Measurements from ENCODE around the gene MEIS1. TPM values are rescaled to one million over a fixed set of nuclear protein-coding genes. Genes with fewer than 3 reads are reported as not detected.
"Not testable (repeated sequence)": the region's sequence is repeated elsewhere in the genome, so short reads cannot be mapped to it uniquely, and the experiment has no call there.

The MEIS1 gene
- total and polyA plus RNA-seq, 11 donors = 12.9 to 55.7 (median 41.8) TPM

DNA sequence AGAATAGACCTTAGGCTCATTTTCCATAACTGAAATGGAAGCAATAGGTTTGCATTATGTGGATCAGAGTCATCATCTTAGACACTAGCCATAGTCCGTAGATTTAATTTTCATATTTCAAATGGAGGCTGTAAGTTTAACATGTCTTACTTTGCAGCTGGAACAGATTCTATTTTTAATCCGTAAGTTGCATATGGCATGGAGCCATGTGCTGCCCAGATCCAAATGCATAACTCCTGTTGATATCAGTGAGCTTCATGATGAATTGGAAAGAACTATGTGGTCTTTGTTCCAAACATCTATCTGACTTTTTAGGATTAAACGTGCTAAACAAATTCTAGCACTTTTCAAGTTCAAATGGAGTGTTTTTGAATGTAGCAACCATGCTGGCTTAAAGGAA, 43.4 kb downstream of the MEIS1 start:
- peak in 2 of 4 donors; percentile 45 to 59 for ATAC-seq
- peak in 2 of 5 donors; percentile 42 to 47 for DNase-seq
- Histone ChIP-seq H3K4me3 (no peak overlapping the region), H3K27ac (peak overlapping the region in 11 of 12 donors; percentile 32 to 70 (median 56)), H3K4me1 (peaks cover 4 to 52% (median 31%) of the 10 kb centered on the region in 12 donors), H3K27me3 (no peaks in the 10 kb centered on the region), H3K9me3 (no peaks in the 10 kb centered on the region), H3K36me3 (peaks cover 0 to 14% (median 0%) of the 10 kb centered on the region in 9 donors)
- no peak for TF ChIP-seq POLR2A (IDR thresholded peaks at IDR 0.05)
- TF ChIP-seq CTCF (IDR thresholded peaks at IDR 0.05) = no peak
- WGBS, 4 donors = 29 to 38% (median 30%) methylated on average over 3 of the region's 3 CpGs
- intact Hi-C loops (cut with DNase I) = no loop called here

DNA sequence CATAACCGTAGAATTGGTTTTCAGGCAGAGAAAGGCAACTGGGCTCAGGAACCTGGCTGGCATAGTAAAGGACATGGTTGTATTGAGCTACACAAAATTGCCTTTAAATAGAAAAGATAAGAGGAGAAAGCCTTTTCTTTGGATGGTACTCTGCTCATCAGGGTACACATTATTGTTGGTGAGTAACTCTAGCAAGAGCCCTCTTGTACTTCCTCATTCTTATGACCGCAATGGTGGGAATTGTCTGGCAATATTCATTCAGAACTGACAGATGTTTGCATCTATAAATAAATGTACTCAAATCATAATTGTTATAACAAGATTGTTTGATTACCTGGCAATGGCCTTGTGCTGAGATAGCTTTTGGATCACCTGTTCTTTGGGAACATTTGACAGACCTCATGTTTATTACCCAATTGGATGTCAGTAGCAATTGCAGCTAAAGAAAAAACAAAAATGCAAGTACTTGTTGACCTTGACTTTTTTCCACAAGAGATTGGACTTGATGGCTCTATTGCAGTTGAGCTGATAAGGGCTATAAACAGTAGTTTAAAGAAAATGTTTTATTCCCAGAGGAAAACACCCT, 43.9 kb downstream of the MEIS1 start:
- no peaks in the 10 kb centered on the region for H3K27me3 ChIP-seq
- H3K4me1 ChIP-seq = peaks cover 4 to 52% (median 31%) of the 10 kb centered on the region in 12 donors
- intact Hi-C loops (cut with DNase I) = no loop called here
- 40 to 58% (median 47%) methylated on average over 2 of the region's 2 CpGs for WGBS, 4 donors
- peak overlapping the region in 11 of 12 donors; percentile 32 to 70 (median 52) for H3K27ac ChIP-seq
- H3K9me3 ChIP-seq = no peaks in the 10 kb centered on the region
- H3K4me3 ChIP-seq = no peak overlapping the region
- no peak for DNase-seq
- TF ChIP-seq POLR2A (IDR thresholded peaks at IDR 0.05) (no peak), CTCF (IDR thresholded peaks at IDR 0.05) (no peak)
- ATAC-seq = peak; percentile 25 to 75 (median 58)
- H3K36me3 ChIP-seq = peaks cover 0 to 10% (median 0%) of the 10 kb centered on the region in 9 donors

DNA sequence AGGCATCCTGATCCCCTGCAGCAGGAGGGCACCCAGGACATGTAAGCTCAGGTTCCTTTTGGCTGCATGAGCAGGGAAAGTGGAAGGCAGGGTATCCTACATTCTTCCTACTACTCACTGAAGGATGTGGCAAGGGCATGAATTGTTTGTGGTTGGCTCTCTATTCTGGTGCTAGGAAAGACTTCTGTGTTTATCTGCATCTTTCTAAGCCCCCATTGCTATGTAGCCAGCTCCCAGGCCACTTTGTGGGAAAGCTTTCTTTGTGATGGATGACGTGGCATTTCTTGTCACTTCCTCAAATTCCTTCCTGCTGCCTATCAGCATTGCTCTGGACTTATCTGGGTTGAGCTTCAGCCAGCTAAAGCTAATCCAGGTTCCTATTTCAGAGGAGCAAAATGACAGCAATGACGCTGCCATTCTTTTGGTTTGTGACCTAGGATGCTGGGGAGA, 46.2 kb downstream of the MEIS1 start:
- WGBS, 4 donors = 7 to 14% (median 12%) methylated on average over 2 of the region's 2 CpGs
- Histone ChIP-seq H3K4me1 (peaks cover 4 to 52% (median 29%) of the 10 kb centered on the region in 12 donors), H3K36me3 (peaks cover 0 to 4% (median 0%) of the 10 kb centered on the region in 9 donors), H3K27me3 (no peaks in the 10 kb centered on the region), H3K4me3 (no peak overlapping the region), H3K9me3 (no peaks in the 10 kb centered on the region), H3K27ac (peak overlapping the region in 11 of 12 donors; percentile 7 to 72 (median 56))
- DNase-seq (peak in 3 of 5 donors; percentile 23 to 51 (median 29)), ATAC-seq (peak; percentile 14 to 86 (median 82))
- TF ChIP-seq CTCF (IDR thresholded peaks at IDR 0.05) (no peak), POLR2A (IDR thresholded peaks at IDR 0.05) (no peak)
- intact Hi-C loops (cut with DNase I) = loop anchor here in 1 of 10 donors (5.0 kb wide), 1 partner anchor 44 kb away; the partner anchor contains the start of gene MEIS1

DNA sequence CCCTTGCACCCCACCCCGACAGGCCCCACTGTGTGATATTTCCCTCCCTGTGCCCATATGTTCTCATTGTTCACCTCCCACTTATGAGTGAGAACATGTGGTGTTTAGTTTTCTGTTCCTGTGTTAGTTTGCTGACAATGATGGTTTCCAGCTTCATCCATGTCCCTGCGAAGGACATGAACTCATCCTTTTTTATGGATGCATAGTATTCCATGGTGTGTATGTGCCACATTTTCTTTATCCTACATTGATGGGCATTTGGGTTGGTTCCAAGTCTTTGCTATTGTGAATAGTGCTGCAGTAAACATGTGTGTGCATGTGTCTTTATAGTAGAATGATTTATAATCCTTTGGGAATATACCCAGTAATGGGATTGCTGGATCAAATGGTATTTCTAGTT, 50.3 kb downstream of the MEIS1 start:
- peaks cover 4 to 47% (median 25%) of the 10 kb centered on the region in 12 donors for H3K4me1 ChIP-seq
- H3K36me3 ChIP-seq; ATAC-seq; H3K9me3 ChIP-seq; H3K27ac ChIP-seq; intact Hi-C loops (cut with DNase I); DNase-seq; H3K27me3 ChIP-seq; H3K4me3 ChIP-seq: not testable (repeated sequence)
- 93 to 95% (median 95%) methylated on average over 2 of the region's 2 CpGs for WGBS, 4 donors
